Left lung (tissue), 10 donors: ENCODE measurements around the gene AKAP13. TPM values are rescaled to one million over a fixed set of nuclear protein-coding genes. Genes with fewer than 3 reads are reported as not detected.

Experiments
- ATAC-seq: fragments of 200-7000 bp; cut with Tn5 transposase; one replicate; pipeline ENCODE4 v1.9.1; 2020; ENCODE audit warnings: moderate library complexity
- DNase-seq, 4 donors: peaks; one replicate each; pipeline ENCODE4 v3.0.0-alpha.2; 2013 to 2020
- H3K27ac ChIP-seq, 2 donors: fragments of 200-600 bp; sonication (generic) in 1 of 2; one replicate each; pipeline versions ENCODE4 v1.5.0 to v1.8.0; 2020 to 2021
- H3K27me3 ChIP-seq, 2 donors: fragments of 200-600 bp; sonication (generic) in 1 of 2; one replicate each; pipeline versions ENCODE4 v1.5.0 to v1.8.0; 2020 to 2021
- H3K36me3 ChIP-seq, 2 donors: fragments of 200-600 bp; sonication (generic) in 1 of 2; one replicate each; pipeline versions ENCODE4 v1.5.0 to v1.8.0; 2020 to 2021
- H3K4me1 ChIP-seq, 2 donors: fragments of 200-600 bp; one replicate each; pipeline ENCODE4 v1.8.0; 2021
- H3K4me3 ChIP-seq, 2 donors: fragments of 200-600 bp; sonication (generic) in 1 of 2; one replicate each; pipeline versions ENCODE4 v1.5.0 to v1.8.0; 2020 to 2021; ENCODE audit warnings: mild to moderate bottlenecking in 1 of 2
- H3K9me3 ChIP-seq, 2 donors: fragments of 200-600 bp; sonication (generic) in 1 of 2; one replicate each; pipeline versions ENCODE4 v1.5.0 to v1.8.0; 2020 to 2021
- intact Hi-C, 2 donors: fragments of 100-400 bp; cut with DNase I; formaldehyde crosslinking; loops; one replicate each; pipeline versions ENCODE4 v1.11.2 to v1.14.2; 2022
- polyA plus RNA-seq, 6 donors: library from polyadenylated mRNA; unstranded; fragments of 120-200 nt; gene quantifications; one replicate each; pipeline ENCODE4 v1.2.1, GENCODE V29; 2013; ENCODE audit not compliant: insufficient read length in 6 of 6
- total RNA-seq, 2 donors: library from RNA; stranded (reverse); fragmentation: NEBNext Ultra II Directional; extraction: Animal tissue kit (Norgen Biotek cat#: 25700); gene quantifications; one replicate each; pipeline ENCODE4 v1.2.1, GENCODE V29; 2021
- TF ChIP-seq, protein P1 (sequence below), 2 donors: fragments of 200-600 bp; sonication (generic) in 1 of 2; IDR thresholded peaks; one replicate each; pipeline versions ENCODE4 v1.5.0 to v1.8.0; 2021; ENCODE audit warnings: antibody characterized with exemption in 2 of 2
- donor health status: DM: no; HTN: yes; CAD: no.
- donor health status: DM: no; HTN: no; CAD: no.

Gene AKAP13
- total and polyA plus RNA-seq, 8 donors: 93.6 to 346 (median 102) TPM

DNA sequence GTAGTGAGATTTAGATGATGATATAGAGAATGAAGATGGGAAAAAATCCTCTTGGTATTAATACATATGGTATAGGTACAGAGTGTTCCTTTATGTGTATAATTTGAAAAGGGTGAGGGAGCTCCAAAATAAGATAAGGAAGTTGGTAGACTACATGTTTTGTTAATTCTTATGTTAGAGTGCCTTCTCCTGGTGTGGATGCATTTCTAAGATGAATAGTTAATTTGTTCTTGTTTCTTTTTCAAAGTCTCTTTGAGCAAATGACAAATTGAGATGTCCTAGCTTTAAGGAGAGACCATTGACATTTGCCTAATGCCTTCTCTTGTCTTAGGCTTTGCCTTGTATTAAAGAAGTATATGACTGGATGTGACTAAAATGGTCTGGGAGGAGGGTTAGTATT is 34.1 kb downstream of the AKAP13 start:
- intact Hi-C loops: loop anchor here in 1 of 2 donors (10.0 kb wide), 1 partner anchor 50 kb away; no protein-coding TSS in a partner anchor
- peak; percentile 45 for ATAC-seq
- Histone ChIP-seq H3K27me3 (no peaks in the 10 kb centered on the region), H3K4me3 (no peak overlapping the region), H3K27ac (peak overlapping the region; percentile 39 to 50), H3K36me3 (no peaks in the 10 kb centered on the region), H3K4me1 (peaks cover 15 to 37% of the 10 kb centered on the region in 2 donors), H3K9me3 (no peaks in the 10 kb centered on the region)
- DNase-seq: no peak
- TF ChIP-seq, protein P1, sequence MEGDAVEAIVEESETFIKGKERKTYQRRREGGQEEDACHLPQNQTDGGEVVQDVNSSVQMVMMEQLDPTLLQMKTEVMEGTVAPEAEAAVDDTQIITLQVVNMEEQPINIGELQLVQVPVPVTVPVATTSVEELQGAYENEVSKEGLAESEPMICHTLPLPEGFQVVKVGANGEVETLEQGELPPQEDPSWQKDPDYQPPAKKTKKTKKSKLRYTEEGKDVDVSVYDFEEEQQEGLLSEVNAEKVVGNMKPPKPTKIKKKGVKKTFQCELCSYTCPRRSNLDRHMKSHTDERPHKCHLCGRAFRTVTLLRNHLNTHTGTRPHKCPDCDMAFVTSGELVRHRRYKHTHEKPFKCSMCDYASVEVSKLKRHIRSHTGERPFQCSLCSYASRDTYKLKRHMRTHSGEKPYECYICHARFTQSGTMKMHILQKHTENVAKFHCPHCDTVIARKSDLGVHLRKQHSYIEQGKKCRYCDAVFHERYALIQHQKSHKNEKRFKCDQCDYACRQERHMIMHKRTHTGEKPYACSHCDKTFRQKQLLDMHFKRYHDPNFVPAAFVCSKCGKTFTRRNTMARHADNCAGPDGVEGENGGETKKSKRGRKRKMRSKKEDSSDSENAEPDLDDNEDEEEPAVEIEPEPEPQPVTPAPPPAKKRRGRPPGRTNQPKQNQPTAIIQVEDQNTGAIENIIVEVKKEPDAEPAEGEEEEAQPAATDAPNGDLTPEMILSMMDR (IDR thresholded peaks at IDR 0.05): no peak

DNA sequence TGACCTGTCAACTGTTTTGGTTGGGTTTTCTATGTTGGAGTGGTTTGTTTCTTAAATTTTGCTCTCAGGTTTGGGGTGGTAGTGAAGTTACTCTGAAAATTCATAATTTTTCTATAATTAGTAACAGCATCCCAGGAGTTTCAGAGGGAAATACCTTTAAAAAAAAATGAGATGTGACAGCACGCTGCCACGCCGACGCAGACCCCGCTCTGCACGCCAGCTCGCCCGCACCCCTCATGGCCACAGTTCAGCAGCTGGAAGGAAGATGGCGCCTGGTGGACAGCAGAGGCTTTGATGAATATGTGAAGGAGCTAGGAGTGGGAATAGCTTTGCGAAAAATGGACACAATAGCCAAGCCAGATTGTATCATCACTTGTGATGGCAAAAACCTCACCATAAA is 34.6 kb downstream of the AKAP13 start:
- H3K27ac ChIP-seq: peak overlapping the region in 1 of 2 donors; percentile 50

DNA sequence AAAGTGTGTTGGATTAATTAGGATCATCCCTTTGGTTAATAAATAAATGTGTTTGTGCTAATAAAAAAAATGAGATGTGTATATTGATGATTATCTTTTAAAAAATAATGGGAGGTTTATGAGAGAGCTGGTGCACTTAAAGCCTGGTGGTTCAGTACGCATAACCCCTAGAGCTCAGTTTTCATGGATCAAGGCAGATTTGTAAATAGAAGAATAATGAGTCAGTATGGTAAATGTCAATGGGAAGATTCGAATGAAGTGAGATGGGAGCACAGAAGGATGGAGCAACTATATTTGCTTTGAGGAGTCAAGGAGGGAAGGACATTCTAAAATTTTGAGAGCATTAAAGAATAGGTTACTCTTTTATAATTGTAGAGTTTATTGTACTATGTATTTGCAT is 35.4 kb downstream of the AKAP13 start:
- TF ChIP-seq, protein P1 (IDR thresholded peaks at IDR 0.05): no peak
- no peak for DNase-seq
- no peak overlapping the region for H3K4me3 ChIP-seq
- intact Hi-C loops: loop anchor here in 1 of 2 donors (10.0 kb wide), 1 partner anchor 51 kb away; no protein-coding TSS in a partner anchor
- H3K4me1 ChIP-seq: peaks cover 17 to 40% of the 10 kb centered on the region in 2 donors
- H3K36me3 ChIP-seq: no peaks in the 10 kb centered on the region
- H3K27ac ChIP-seq: no peak overlapping the region
- no peak for ATAC-seq
- no peaks in the 10 kb centered on the region for H3K9me3 ChIP-seq
- no peaks in the 10 kb centered on the region for H3K27me3 ChIP-seq

More for the DNA sequence above, 34.6 kb downstream of the AKAP13 start:
- no peaks in the 10 kb centered on the region for H3K36me3 ChIP-seq
- H3K27me3 ChIP-seq: no peaks in the 10 kb centered on the region
- ATAC-seq (no peak), DNase-seq (peak in 1 of 4 donors; percentile 44)
- peaks cover 15 to 37% of the 10 kb centered on the region in 2 donors for H3K4me1 ChIP-seq
- TF ChIP-seq, protein P1 (IDR thresholded peaks at IDR 0.05): no peak
- H3K9me3 ChIP-seq: no peaks in the 10 kb centered on the region
- intact Hi-C loops: loop anchor here in 1 of 2 donors (10.0 kb wide), 1 partner anchor 50 kb away; no protein-coding TSS in a partner anchor
- H3K4me3 ChIP-seq: no peak overlapping the region

DNA sequence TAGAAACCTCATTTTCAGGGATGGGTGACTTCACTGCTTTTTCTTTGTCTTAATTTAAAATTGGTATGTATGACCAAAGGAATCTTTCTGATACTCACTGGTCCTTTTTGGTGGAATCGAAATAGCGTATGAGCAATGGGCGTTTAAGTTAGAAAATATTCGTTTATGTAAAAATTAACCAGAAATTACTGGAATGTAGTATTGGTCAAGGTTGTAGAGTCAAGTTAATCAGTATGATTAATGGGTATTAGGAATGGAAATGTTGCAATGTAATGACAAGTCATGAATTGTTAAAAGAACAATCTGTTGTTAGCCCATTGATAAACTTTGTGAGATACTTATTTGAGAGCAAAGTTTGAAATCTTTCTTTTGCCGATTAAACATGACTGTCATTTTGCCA is 36.9 kb downstream of the AKAP13 start:
- Histone ChIP-seq H3K4me1 (peaks cover 29 to 47% of the 10 kb centered on the region in 2 donors), H3K27ac (no peak overlapping the region), H3K9me3 (no peaks in the 10 kb centered on the region), H3K4me3 (no peak overlapping the region), H3K27me3 (no peaks in the 10 kb centered on the region), H3K36me3 (no peaks in the 10 kb centered on the region)
- intact Hi-C loops: loop anchor here in 1 of 2 donors (10.0 kb wide), 1 partner anchor 52 kb away; no protein-coding TSS in a partner anchor
- no peak for DNase-seq
- ATAC-seq: no peak
- TF ChIP-seq, protein P1 (IDR thresholded peaks at IDR 0.05): no peak

DNA sequence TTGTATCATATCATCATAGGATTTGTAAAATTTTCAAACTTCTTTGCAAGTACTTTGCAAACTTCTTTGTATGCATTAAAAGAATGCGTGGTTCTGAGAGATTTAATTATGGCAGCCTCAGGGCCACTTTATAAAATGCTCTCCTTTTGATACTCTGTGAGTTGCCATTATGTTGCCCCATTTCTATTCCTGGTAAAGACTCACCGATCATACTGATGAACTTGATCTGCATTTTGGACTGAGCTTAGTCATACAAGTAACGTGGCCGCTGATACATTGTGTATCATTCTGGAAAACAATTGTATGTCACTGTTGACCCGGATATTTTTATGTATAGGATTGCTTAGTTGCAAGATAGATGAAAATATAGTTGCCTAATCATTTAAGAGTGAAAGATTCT is 38.8 kb downstream of the AKAP13 start:
- DNase-seq: no peak
- intact Hi-C loops: loop anchor here in 1 of 2 donors (10.0 kb wide), 1 partner anchor 54 kb away; no protein-coding TSS in a partner anchor
- Histone ChIP-seq H3K36me3 (no peaks in the 10 kb centered on the region), H3K27ac (no peak overlapping the region), H3K4me3 (no peak overlapping the region), H3K9me3 (no peaks in the 10 kb centered on the region), H3K4me1 (peaks cover 14 to 35% of the 10 kb centered on the region in 2 donors), H3K27me3 (no peaks in the 10 kb centered on the region)
- TF ChIP-seq, protein P1 (IDR thresholded peaks at IDR 0.05): no peak
- ATAC-seq: no peak
